Keratinocyte (primary cell): ENCODE results near the gene PNMT.

Source experiments
- CTCF ChIP-seq, 3 experiments: IDR thresholded peaks in 1 of 3; conservative IDR thresholded peaks in 1 of 3; optimal IDR thresholded peaks in 1 of 3; 2 replicates in 2 of 3; 3 replicates in 1 of 3; pipeline versions ENCODE3 to v1.5.1; 2011; ENCODE audit warnings: low read length in 3 of 3, mild to moderate bottlenecking in 3 of 3, moderate library complexity in 2 of 3, control low read depth in 1 of 3, inconsistent platforms in 1 of 3; ENCODE audit not compliant: insufficient read depth in 2 of 3; ENCODE audit errors: extremely low read depth in 1 of 3
- EZH2 ChIP-seq: IDR thresholded peaks from one replicate; pipeline ENCODE4 v1.6.1; 2012; ENCODE audit warnings: inconsistent platforms, mild to moderate bottlenecking, low read length, moderate library complexity

- TF ChIP-seq CTCF (optimal IDR thresholded peaks at IDR 0.05 in 1 of 3, IDR thresholded peaks at IDR 0.05 in 1 of 3, conservative IDR thresholded peaks at IDR 0.05 in 1 of 3; ENCODE audit: extremely low read depth in 1 of 3, insufficient read depth in 2 of 3, low read length in 3 of 3) (no peak), EZH2 (no peak)
Measured at GRCh38 chr17:39624313-39624712, 43.9 kb upstream of the PNMT start.
